ENCODE results near the gene SLC30A2. TPM values are rescaled to one million over a fixed set of nuclear protein-coding genes. Genes with fewer than 3 reads are reported as not detected.

The SLC30A2 gene
- total and polyA plus RNA-seq, 2 of the 13 experiments (the other 11 are each of a cell fraction or from before 2014, with no cell fraction given): not detected

DNA sequence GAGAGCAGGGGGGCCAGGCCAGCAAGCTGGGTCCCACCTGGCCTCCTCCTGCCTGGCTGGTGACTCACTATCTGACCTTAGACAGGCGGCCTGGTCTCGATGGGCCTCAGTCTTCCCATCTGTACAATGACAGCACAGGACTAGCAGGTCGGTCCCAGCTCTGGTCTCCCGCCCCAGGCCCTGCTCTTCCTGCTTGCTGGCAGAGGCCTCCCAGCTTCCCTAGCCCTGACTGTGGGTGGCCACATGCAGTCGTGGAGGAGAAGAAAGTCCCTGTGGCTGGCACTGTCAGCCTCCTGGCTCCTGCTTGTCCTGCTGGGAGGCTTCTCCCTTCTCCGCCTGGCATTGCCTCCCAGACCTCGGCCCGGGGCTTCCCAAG is 23.5 kb downstream of the SLC30A2 start:
- no peak overlapping the region for H3K27ac ChIP-seq (ENCODE audit: extremely low read length, insufficient read depth, low read length)
- peak overlapping the region; percentile 81 for H3K4me2 ChIP-seq (ENCODE audit: low read depth, low read length)
- peaks cover 0 to 24% of the 10 kb centered on the region in 2 experiments; a peak in 4 of 5 replicates for H3K27me3 ChIP-seq (ENCODE audit: control insufficient read depth in 1 of 2, insufficient read depth in 2 of 2, low read length in 2 of 2)
- in situ Hi-C loops (cut with HindIII; ENCODE audit: extremely low pct_ligation_motif_present, low pct_unique_long_range_greater_than_20kb): no loop called here
- H3K9me3 ChIP-seq (ENCODE audit: low read length): no peaks in the 10 kb centered on the region
- POLR2A ChIA-PET: interaction anchor here (2.2 kb wide), 1 partner anchor 25 kb away, joined by 10 read pairs; the partner anchor contains the start of gene PAFAH2
- H4K20me1 ChIP-seq (ENCODE audit: insufficient read depth, low read length): no peaks in the 10 kb centered on the region
- ATAC-seq (no peak), DNase-seq (ENCODE audit: low spot score) (no peak), FAIRE-seq (no peak)
- H2AFZ ChIP-seq (ENCODE audit: low read length): no peak overlapping the region
- CTCF ChIA-PET (ENCODE audit: low intra/inter-chr PET ratio, low total read pairs): no interaction called here
- H3K79me2 ChIP-seq (ENCODE audit: insufficient read depth, low read length): no peaks in the 10 kb centered on the region
- peak overlapping the region in 1 of 3 experiments; percentile 78; a peak in 2 of 6 replicates for H3K4me3 ChIP-seq (replicated peaks in 1 of 3; ENCODE audit: insufficient read depth in 1 of 3, low read depth in 2 of 3, low read length in 3 of 3)
- no CpG with 5 or more reads among the region's 8 CpGs for WGBS (ENCODE audit: low lambda C conversion rate)
- peak overlapping the region; percentile 47; the same call in 1 of the 2 replicates for H3K9ac ChIP-seq (ENCODE audit: insufficient read depth, low read depth, low read length)
- peaks cover 89% of the 10 kb centered on the region for H3K4me1 ChIP-seq (ENCODE audit: insufficient read depth, low read length)
- no TSS peak for BruUV-seq (replicated peaks)
- intact Hi-C loops (cut with micrococcal nuclease; ENCODE audit: unreplicated experiment): no loop called here
- no peaks in the 10 kb centered on the region for H3K36me3 ChIP-seq (replicated peaks in 1 of 2; ENCODE audit: control insufficient read depth in 1 of 2, insufficient read depth in 2 of 2, low read length in 2 of 2)
- TF ChIP-seq, protein P1, sequence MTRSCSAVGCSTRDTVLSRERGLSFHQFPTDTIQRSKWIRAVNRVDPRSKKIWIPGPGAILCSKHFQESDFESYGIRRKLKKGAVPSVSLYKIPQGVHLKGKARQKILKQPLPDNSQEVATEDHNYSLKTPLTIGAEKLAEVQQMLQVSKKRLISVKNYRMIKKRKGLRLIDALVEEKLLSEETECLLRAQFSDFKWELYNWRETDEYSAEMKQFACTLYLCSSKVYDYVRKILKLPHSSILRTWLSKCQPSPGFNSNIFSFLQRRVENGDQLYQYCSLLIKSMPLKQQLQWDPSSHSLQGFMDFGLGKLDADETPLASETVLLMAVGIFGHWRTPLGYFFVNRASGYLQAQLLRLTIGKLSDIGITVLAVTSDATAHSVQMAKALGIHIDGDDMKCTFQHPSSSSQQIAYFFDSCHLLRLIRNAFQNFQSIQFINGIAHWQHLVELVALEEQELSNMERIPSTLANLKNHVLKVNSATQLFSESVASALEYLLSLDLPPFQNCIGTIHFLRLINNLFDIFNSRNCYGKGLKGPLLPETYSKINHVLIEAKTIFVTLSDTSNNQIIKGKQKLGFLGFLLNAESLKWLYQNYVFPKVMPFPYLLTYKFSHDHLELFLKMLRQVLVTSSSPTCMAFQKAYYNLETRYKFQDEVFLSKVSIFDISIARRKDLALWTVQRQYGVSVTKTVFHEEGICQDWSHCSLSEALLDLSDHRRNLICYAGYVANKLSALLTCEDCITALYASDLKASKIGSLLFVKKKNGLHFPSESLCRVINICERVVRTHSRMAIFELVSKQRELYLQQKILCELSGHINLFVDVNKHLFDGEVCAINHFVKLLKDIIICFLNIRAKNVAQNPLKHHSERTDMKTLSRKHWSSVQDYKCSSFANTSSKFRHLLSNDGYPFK (CRISPR knock-in tag; IDR thresholded peaks at IDR 0.05; ENCODE audit: borderline replicate concordance): 0 out of 2 replicates have a peak, but pooled peaks have one; percentile 4
- no peak for TF ChIP-seq ZNF737 (CRISPR knock-in tag; IDR thresholded peaks at IDR 0.05; ENCODE audit: borderline replicate concordance)
- no peak for TF ChIP-seq SRF (IDR thresholded peaks at IDR 0.05; ENCODE audit: low read depth, low read length)
- TF ChIP-seq ZNF629 (CRISPR knock-in tag; conservative IDR thresholded peaks at IDR 0.05): peak; percentile 99
- TF ChIP-seq HIC2 (CRISPR knock-in tag; IDR thresholded peaks at IDR 0.05; ENCODE audit: low read depth): peak; percentile 5; the same call in 1 of the 2 replicates
- TF ChIP-seq ADNP (CRISPR knock-in tag; IDR thresholded peaks at IDR 0.05): peak; percentile 85
- TF ChIP-seq ZBTB3 (CRISPR knock-in tag; IDR thresholded peaks at IDR 0.05; ENCODE audit: borderline replicate concordance, low read depth): no peak
- TF ChIP-seq ZNF616 (CRISPR knock-in tag; IDR thresholded peaks at IDR 0.05; ENCODE audit: low read depth): no peak
- TF ChIP-seq ZNF841 (CRISPR knock-in tag; IDR thresholded peaks at IDR 0.05; ENCODE audit: borderline replicate concordance): no peak
- no peak for TF ChIP-seq NFRKB (IDR thresholded peaks at IDR 0.05)
- TF ChIP-seq, protein P2, sequence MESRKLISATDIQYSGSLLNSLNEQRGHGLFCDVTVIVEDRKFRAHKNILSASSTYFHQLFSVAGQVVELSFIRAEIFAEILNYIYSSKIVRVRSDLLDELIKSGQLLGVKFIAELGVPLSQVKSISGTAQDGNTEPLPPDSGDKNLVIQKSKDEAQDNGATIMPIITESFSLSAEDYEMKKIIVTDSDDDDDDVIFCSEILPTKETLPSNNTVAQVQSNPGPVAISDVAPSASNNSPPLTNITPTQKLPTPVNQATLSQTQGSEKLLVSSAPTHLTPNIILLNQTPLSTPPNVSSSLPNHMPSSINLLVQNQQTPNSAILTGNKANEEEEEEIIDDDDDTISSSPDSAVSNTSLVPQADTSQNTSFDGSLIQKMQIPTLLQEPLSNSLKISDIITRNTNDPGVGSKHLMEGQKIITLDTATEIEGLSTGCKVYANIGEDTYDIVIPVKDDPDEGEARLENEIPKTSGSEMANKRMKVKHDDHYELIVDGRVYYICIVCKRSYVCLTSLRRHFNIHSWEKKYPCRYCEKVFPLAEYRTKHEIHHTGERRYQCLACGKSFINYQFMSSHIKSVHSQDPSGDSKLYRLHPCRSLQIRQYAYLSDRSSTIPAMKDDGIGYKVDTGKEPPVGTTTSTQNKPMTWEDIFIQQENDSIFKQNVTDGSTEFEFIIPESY (CRISPR knock-in tag; IDR thresholded peaks at IDR 0.05): no peak
- TF ChIP-seq, protein P3, sequence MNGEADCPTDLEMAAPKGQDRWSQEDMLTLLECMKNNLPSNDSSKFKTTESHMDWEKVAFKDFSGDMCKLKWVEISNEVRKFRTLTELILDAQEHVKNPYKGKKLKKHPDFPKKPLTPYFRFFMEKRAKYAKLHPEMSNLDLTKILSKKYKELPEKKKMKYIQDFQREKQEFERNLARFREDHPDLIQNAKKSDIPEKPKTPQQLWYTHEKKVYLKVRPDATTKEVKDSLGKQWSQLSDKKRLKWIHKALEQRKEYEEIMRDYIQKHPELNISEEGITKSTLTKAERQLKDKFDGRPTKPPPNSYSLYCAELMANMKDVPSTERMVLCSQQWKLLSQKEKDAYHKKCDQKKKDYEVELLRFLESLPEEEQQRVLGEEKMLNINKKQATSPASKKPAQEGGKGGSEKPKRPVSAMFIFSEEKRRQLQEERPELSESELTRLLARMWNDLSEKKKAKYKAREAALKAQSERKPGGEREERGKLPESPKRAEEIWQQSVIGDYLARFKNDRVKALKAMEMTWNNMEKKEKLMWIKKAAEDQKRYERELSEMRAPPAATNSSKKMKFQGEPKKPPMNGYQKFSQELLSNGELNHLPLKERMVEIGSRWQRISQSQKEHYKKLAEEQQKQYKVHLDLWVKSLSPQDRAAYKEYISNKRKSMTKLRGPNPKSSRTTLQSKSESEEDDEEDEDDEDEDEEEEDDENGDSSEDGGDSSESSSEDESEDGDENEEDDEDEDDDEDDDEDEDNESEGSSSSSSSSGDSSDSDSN (CRISPR knock-in tag; IDR thresholded peaks at IDR 0.05): 0 out of 2 replicates have a peak, but pooled peaks have one; percentile 3
- 0 out of 2 replicates have a peak, but pooled peaks have one; percentile 53 for TF ChIP-seq ZNF83 (CRISPR knock-in tag; IDR thresholded peaks at IDR 0.05; ENCODE audit: borderline replicate concordance)
- peak; percentile 95 for TF ChIP-seq KDM1A (CRISPR knock-in tag; IDR thresholded peaks at IDR 0.05)
